GM13976 (cell line): ENCODE measurements around the gene ZBTB22.

Experiments used
- DNase-seq: peaks from one replicate; pipeline ENCODE4 v3.0.0; 2012; ENCODE audit warnings: low spot score
- CTCF ChIP-seq: IDR thresholded peaks from 2 replicates; pipeline ENCODE4 v1.5.1; 2012; ENCODE audit warnings: borderline replicate concordance, mild to moderate bottlenecking; ENCODE audit not compliant: insufficient read depth; ENCODE audit errors: extremely low read depth, missing control alignments, control extremely low read depth
- in situ Hi-C: fragments of 300-500 bp; cut with MboI; formaldehyde crosslinking; loops from one replicate; pipeline ENCODE4 v1.12.0; 2022; ENCODE audit warnings: low sequenced_read_pairs, mixed read lengths, inconsistent platforms; ENCODE audit not compliant: unreplicated experiment

Gene ZBTB22

GRCh38 chr6:33315793-33316602, 1.5 kb downstream of the ZBTB22 start:
- no peak for DNase-seq
- in situ Hi-C loops: no loop called here
- TF ChIP-seq CTCF: no peak

- in situ Hi-C loops: no loop called here
- peak; percentile 31 for DNase-seq
- no peak for TF ChIP-seq CTCF
Measured at GRCh38 chr6:33314943-33315792, 2.4 kb downstream of the ZBTB22 start.

GRCh38 chr6:33314515-33314942, 3.0 kb downstream of the ZBTB22 start:
- DNase-seq: peak; percentile 73
- in situ Hi-C loops: no loop called here
- no peak for TF ChIP-seq CTCF

GRCh38 chr6:33313709-33314514, 3.6 kb downstream of the ZBTB22 start, which contains the start of gene TAPBP:
TAPBP (minus strand) TSS chr6:33314078; CDS start chr6:33314041, 37 bp downstream.
- peak; percentile 90 for DNase-seq
- in situ Hi-C loops: no loop called here
- TF ChIP-seq CTCF: no peak

- TF ChIP-seq CTCF: no peak
- in situ Hi-C loops: no loop called here
- DNase-seq: peak; percentile 73
Measured at GRCh38 chr6:33313105-33313708, 4.3 kb downstream of the ZBTB22 start.

- TF ChIP-seq CTCF: no peak
- DNase-seq: peak; percentile 91
- in situ Hi-C loops: no loop called here
Measured at GRCh38 chr6:33312361-33313104, 5.0 kb downstream of the ZBTB22 start.
